A549 (cell line): Measurements from ENCODE around the gene KIFC3.

Experiments
- MYC ChIP-seq: IDR thresholded peaks from 2 replicates; pipeline ENCODE4 v1.6.1; 2012; ENCODE audit warnings: mild to moderate bottlenecking, inconsistent platforms, low read length, improper control_type of control experiment, borderline replicate concordance
- POLR2A ChIP-seq: IDR thresholded peaks from 2 replicates; pipeline ENCODE4 v1.6.1; 2012; ENCODE audit warnings: mild to moderate bottlenecking, low read length
- TF ChIP-seq, protein P1 (sequence below): IDR thresholded peaks from 2 replicates; pipeline ENCODE4 v1.6.1; 2012
- TF ChIP-seq, protein P2 (sequence below): fragments of 250-450 bp; sonication (Bioruptor Pico); IDR thresholded peaks from 2 replicates; pipeline ENCODE4 v1.5.0; 2021; ENCODE audit warnings: mild to moderate bottlenecking, moderate library complexity, borderline replicate concordance
- TF ChIP-seq, protein P3 (sequence below): fragments of >200 bp; sonication (Bioruptor Twin); formaldehyde crosslinking; IDR thresholded peaks from 3 replicates; pipeline ENCODE4 v1.5.1; 2016

DNA sequence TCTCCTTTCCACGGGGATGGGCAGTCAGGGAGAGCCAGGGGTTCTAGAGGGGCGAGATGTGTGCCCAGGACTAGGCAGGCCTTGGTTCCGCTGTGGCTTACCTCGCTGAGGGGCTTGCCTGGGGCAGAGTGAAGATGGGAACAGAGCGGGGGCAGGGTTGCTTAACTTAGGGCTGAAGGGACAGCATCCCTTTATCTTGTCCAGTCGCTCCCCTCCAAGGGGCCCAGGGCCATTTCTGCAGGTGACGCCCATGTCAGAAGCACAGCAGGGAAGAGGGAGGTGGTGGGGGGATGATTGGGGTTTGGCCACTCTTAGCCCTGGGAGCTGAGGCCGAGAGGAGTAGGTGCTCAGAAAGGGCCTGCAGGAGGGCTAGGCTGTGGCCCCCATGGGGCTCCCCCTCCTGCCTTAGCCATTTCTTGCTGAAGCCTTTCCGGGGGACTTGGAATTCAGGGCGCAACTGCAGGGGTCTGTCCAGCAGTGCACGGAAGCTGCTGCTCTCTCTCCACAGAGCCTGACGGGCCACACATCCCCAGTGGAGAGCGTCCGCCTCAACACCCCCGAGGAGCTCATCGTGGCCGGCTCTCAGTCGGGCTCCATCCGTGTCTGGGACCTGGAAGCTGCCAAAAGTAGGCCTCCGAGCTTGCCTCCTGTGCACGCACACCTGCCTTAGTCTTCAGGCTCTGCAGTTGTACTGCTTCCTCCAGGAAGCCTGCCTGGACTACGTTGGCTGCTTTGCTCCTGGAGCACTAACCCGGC lies 58.2 kb downstream of the KIFC3 start:
- TF ChIP-seq, protein P1, sequence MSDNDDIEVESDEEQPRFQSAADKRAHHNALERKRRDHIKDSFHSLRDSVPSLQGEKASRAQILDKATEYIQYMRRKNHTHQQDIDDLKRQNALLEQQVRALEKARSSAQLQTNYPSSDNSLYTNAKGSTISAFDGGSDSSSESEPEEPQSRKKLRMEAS = no peak
- TF ChIP-seq POLR2A = no peak
- TF ChIP-seq, protein P2, sequence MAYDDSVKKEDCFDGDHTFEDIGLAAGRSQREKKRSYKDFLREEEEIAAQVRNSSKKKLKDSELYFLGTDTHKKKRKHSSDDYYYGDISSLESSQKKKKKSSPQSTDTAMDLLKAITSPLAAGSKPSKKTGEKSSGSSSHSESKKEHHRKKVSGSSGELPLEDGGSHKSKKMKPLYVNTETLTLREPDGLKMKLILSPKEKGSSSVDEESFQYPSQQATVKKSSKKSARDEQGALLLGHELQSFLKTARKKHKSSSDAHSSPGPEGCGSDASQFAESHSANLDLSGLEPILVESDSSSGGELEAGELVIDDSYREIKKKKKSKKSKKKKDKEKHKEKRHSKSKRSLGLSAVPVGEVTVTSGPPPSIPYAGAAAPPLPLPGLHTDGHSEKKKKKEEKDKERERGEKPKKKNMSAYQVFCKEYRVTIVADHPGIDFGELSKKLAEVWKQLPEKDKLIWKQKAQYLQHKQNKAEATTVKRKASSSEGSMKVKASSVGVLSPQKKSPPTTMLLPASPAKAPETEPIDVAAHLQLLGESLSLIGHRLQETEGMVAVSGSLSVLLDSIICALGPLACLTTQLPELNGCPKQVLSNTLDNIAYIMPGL (CRISPR knock-in tag) = no peak
- TF ChIP-seq, protein P3, sequence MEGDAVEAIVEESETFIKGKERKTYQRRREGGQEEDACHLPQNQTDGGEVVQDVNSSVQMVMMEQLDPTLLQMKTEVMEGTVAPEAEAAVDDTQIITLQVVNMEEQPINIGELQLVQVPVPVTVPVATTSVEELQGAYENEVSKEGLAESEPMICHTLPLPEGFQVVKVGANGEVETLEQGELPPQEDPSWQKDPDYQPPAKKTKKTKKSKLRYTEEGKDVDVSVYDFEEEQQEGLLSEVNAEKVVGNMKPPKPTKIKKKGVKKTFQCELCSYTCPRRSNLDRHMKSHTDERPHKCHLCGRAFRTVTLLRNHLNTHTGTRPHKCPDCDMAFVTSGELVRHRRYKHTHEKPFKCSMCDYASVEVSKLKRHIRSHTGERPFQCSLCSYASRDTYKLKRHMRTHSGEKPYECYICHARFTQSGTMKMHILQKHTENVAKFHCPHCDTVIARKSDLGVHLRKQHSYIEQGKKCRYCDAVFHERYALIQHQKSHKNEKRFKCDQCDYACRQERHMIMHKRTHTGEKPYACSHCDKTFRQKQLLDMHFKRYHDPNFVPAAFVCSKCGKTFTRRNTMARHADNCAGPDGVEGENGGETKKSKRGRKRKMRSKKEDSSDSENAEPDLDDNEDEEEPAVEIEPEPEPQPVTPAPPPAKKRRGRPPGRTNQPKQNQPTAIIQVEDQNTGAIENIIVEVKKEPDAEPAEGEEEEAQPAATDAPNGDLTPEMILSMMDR = no peak
- no peak for TF ChIP-seq MYC
